ENCODE measurements around the gene BAIAP2.

DNA sequence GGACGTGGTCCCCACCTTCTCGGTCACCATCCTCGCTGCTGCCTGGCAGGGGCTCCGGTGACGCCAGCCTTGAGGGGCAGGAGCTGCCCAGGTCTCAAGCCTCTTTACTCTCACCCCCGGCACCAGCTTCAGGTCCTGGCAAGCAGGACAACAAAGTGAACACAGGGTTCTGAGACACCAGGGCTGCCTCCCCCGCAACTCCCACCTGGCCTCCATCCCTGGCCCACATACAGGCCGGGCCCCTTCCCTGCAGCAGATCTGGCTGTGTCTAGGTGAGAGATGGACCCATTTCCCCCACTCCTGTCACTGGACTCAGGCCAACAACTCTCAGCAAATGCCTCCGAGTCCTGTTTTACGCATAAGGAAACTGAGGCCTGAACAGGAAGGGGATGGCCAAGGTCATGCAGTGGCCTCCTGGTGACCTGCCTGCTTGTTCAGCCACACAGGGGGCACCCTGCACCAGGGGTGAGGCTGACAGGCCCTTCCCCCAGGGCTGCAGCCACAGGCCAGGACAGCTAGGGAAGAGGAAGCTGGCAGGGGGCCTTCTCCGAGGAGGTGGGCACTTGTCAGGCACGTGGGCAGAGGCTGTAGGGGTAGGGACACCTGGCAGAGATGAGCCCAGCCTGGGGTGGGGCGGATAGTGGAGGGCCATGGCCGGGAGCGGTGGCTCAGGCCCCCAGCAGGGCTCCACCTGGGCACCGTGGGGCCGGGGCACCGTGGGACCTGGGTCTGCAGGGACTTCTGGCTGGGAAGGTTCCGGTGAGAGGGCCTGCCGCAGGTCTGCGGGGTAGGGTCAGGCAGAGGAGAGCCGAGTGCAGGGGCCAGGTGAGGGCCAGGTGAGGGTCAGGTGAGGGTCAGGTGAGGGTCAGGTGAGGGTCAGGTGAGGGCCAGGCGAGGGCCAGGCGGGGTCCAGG lies 83.6 kb downstream of the BAIAP2 start:
- TF ChIP-seq YY1 (IDR thresholded peaks at IDR 0.05; ENCODE audit: insufficient read depth, insufficient read length) (no peak), SUZ12 (IDR thresholded peaks at IDR 0.05; ENCODE audit: extremely low read depth, insufficient read depth, insufficient read length) (no peak)
